IMR-90 (cell line): ENCODE measurements around the gene GFM2. TPM values are rescaled to one million over a fixed set of nuclear protein-coding genes. Genes with fewer than 3 reads are reported as not detected.

ENCODE experiments used
- ATAC-seq: fragments of 200-7000 bp; cut with Tn5 transposase; 2 replicates; pipeline ENCODE4 v1.9.1; 2020; ENCODE audit warnings: low read depth, mild to moderate bottlenecking, moderate library complexity
- BruUV-seq: library from RNA; stranded (reverse); fragments of 400-500 nt; replicated peaks from 2 replicates; lab custom pipeline; 2021; lab: Mats Ljungman, UMichigan
- CTCF ChIA-PET: fragments of 300-600 bp; formaldehyde crosslinking; extraction: SDS; loops from one replicate; lab custom pipeline; 2021; ENCODE audit warnings: antibody characterized with exemption; lab: Yijun Ruan, JAX
- POLR2A ChIA-PET: fragments of 300-600 bp; sonication (Branson Sonifier 250); formaldehyde crosslinking; loops from one replicate; lab custom pipeline; 2022; ENCODE audit warnings: antibody characterized with exemption; ENCODE audit not compliant: unreplicated experiment; lab: Charles Lee
- DNase-seq: peaks from one replicate; pipeline ENCODE4 v3.0.0; 2013
- H2AFZ ChIP-seq: replicated peaks from 2 replicates; pipeline ENCODE3; 2013; ENCODE audit warnings: low read length, mild to moderate bottlenecking; ENCODE audit not compliant: poor library complexity
- H2AK5ac ChIP-seq: 2 replicates; pipeline ENCODE4 v1.6.1; 2013; ENCODE audit warnings: low read depth, low read length, inconsistent platforms
- H2AK9ac ChIP-seq: replicated peaks from 2 replicates; pipeline ENCODE3; 2013; ENCODE audit warnings: mild to moderate bottlenecking, low read depth, low read length, moderate library complexity; ENCODE audit not compliant: poor library complexity
- H2BK120ac ChIP-seq: 2 replicates; pipeline ENCODE4 v1.6.1; 2013; ENCODE audit warnings: low read depth, low read length, inconsistent platforms
- H2BK15ac ChIP-seq: 3 replicates; pipeline ENCODE4 v1.6.1; 2013; ENCODE audit warnings: low read depth, low read length, inconsistent platforms
- H2BK20ac ChIP-seq: 2 replicates; pipeline ENCODE4 v1.6.1; 2013; ENCODE audit warnings: low read depth, mild to moderate bottlenecking, inconsistent platforms, low read length, moderate library complexity
- H2BK5ac ChIP-seq: 2 replicates; pipeline ENCODE4 v1.6.1; 2013; ENCODE audit warnings: mild to moderate bottlenecking, low read depth, low read length, inconsistent platforms; ENCODE audit not compliant: poor library complexity, severe bottlenecking
- H3K14ac ChIP-seq: replicated peaks from 2 replicates; pipeline ENCODE4 v1.6.1; 2013; ENCODE audit warnings: low read depth, low read length, inconsistent platforms
- H3K18ac ChIP-seq: 2 replicates; pipeline ENCODE4 v1.6.1; 2013; ENCODE audit warnings: low read depth, low read length, control low read depth
- H3K23ac ChIP-seq: 2 replicates; pipeline ENCODE4 v1.6.1; 2013; ENCODE audit warnings: low read depth, low read length, inconsistent platforms
- H3K27ac ChIP-seq: 2 replicates; pipeline ENCODE4 v1.5.1; 2013; ENCODE audit warnings: mild to moderate bottlenecking, control low read depth, low read length; ENCODE audit not compliant: insufficient read depth
- H3K27me3 ChIP-seq: 2 replicates; pipeline ENCODE4 v1.6.1; 2013; ENCODE audit warnings: low read length; ENCODE audit not compliant: control insufficient read depth, insufficient read depth
- H3K36me3 ChIP-seq: 2 replicates; pipeline ENCODE4 v1.6.1; 2013; ENCODE audit warnings: low read length, mixed read lengths; ENCODE audit not compliant: control insufficient read depth, insufficient read depth
- H3K4ac ChIP-seq: 2 replicates; pipeline ENCODE4 v1.6.1; 2013; ENCODE audit warnings: low read depth, low read length, inconsistent platforms
- H3K4me1 ChIP-seq: 2 replicates; pipeline ENCODE4 v1.6.1; 2013; ENCODE audit warnings: low read length, mixed read lengths; ENCODE audit not compliant: control insufficient read depth, insufficient read depth
- H3K4me2 ChIP-seq: 2 replicates; pipeline ENCODE4 v1.6.1; 2013; ENCODE audit warnings: low read depth, mild to moderate bottlenecking, control low read depth, low read length, moderate library complexity
- H3K4me3 ChIP-seq: 2 replicates; pipeline ENCODE4 v1.5.1; 2013; ENCODE audit warnings: low read depth, mild to moderate bottlenecking, control low read depth, low read length, moderate library complexity; ENCODE audit not compliant: insufficient read depth
- H3K56ac ChIP-seq: 2 replicates; pipeline ENCODE4 v1.6.1; 2013; ENCODE audit warnings: low read length, inconsistent platforms; ENCODE audit not compliant: insufficient read depth; ENCODE audit errors: extremely low read depth
- H3K79me1 ChIP-seq, 2 experiments: 2 replicates each; pipeline ENCODE4 v1.6.1; 2013; ENCODE audit warnings: low read length in 2 of 2, inconsistent platforms in 1 of 2, low read depth in 1 of 2
- H3K9ac ChIP-seq: 2 replicates; pipeline ENCODE4 v1.6.1; 2013; ENCODE audit warnings: low read depth, low read length, control low read depth
- H3K9me1 ChIP-seq: 2 replicates; pipeline ENCODE4 v1.6.1; 2013; ENCODE audit warnings: low read length, inconsistent platforms; ENCODE audit not compliant: insufficient read depth
- H3K9me3 ChIP-seq: 2 replicates; pipeline ENCODE4 v1.6.1; 2013; ENCODE audit warnings: low read length; ENCODE audit not compliant: control insufficient read depth, insufficient read depth
- H4K20me1 ChIP-seq: 2 replicates; pipeline ENCODE4 v1.6.1; 2013; ENCODE audit warnings: low read length, inconsistent platforms; ENCODE audit not compliant: insufficient read depth
- H4K5ac ChIP-seq: 2 replicates; pipeline ENCODE4 v1.6.1; 2013; ENCODE audit warnings: mild to moderate bottlenecking, low read depth, low read length, control low read depth
- H4K8ac ChIP-seq, 2 experiments: 2 replicates each; pipeline ENCODE4 v1.6.1; 2013; ENCODE audit warnings: low read depth in 2 of 2, low read length in 2 of 2, control low read depth in 1 of 2, inconsistent platforms in 1 of 2
- H4K91ac ChIP-seq: 2 replicates; pipeline ENCODE4 v1.6.1; 2013; ENCODE audit warnings: low read depth, low read length, inconsistent platforms; ENCODE audit not compliant: insufficient read depth
- NFE2L2 ChIP-seq: fragments of 150-350 bp; IDR thresholded peaks from 2 replicates; pipeline ENCODE4 v1.6.1; 2016; ENCODE audit warnings: low read depth, mild to moderate bottlenecking, low read length
- RCOR1 ChIP-seq: IDR thresholded peaks from 2 replicates; pipeline ENCODE4 v1.6.1; 2012; ENCODE audit warnings: mild to moderate bottlenecking, low read length, improper control_type of control experiment; ENCODE audit not compliant: insufficient replicate concordance
- WGBS, 2 experiments: methylation state at CpG; one replicate each; pipeline versions ENCODE4 v1.1.5 to v1.1.7; 2013; ENCODE audit warnings: missing lambda C conversion rate in 2 of 2; ENCODE audit not compliant: insufficient read length in 1 of 2; ENCODE audit errors: extremely low coverage in 2 of 2; 5-methylcytosine and 5-hydroxymethylcytosine counted together
- dilution Hi-C: fragments of 300-500 bp; cut with HindIII; formaldehyde crosslinking; loops from one replicate; pipeline ENCODE4 v1.14.3; 2018; ENCODE audit warnings: low sequenced_read_pairs; ENCODE audit not compliant: unreplicated experiment
- in situ Hi-C: fragments of 300-500 bp; cut with MboI; formaldehyde crosslinking; loops from 3 replicates; pipeline ENCODE4 v1.14.3; 2019; ENCODE audit warnings: low sequenced_read_pairs, inconsistent platforms, mixed read lengths
- intact Hi-C: fragments of 100-400 bp; cut with micrococcal nuclease; formaldehyde crosslinking; loops from 2 replicates; pipeline ENCODE4 v1.10.0; 2022
- polyA plus RNA-seq, 3 experiments: library from polyadenylated mRNA; depleted of rRNA; stranded (reverse); fragments of >200 nt; gene quantifications; 2 replicates each; pipeline ENCODE4 v1.2.3, GENCODE V29; 2012; ENCODE audit warnings: low replicate concordance in 1 of 3
- total RNA-seq: library from RNA; depleted of rRNA; stranded (reverse); fragments of >200 nt; gene quantifications from 2 replicates; pipeline ENCODE4 v1.2.3, GENCODE V29; 2012

The GFM2 gene
- total and polyA plus RNA-seq, 2 of the 4 experiments (the other 2 are of a cell fraction): 23.3 to 45.7 TPM

DNA sequence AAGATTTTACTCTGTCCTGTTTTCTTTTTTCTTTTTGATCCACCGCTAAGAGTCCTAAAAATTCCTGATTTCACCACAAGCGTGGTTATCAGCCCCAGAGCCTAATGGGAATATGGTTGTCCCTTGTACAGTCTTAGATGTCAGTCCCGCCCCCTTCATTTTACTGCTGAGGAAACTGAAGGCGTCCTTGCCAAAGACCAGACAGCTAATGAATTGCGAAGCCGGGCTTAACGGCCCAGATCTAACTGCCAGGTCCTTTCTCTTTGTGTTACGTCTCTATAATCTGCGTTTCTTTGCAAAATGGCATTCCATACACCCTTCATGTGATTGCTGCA, 629 bp upstream of the GFM2 start:
- no peaks in the 10 kb centered on the region for H3K27me3 ChIP-seq
- peak overlapping the region; percentile 79; the same call in 1 of the 2 replicates for H3K4ac ChIP-seq
- in situ Hi-C loops (loop anchor here (25.0 kb wide), 1 partner anchor 595 kb away; no protein-coding TSS in a partner anchor), intact Hi-C loops (loop anchor here (1.0 to 2.0 kb wide), 3 partner anchors 152 to 497 kb away; no protein-coding TSS in a partner anchor), dilution Hi-C loops (no loop called here)
- peak overlapping the region; percentile 81 for H3K9ac ChIP-seq
- ATAC-seq: peak; percentile 39
- no peaks in the 10 kb centered on the region for H4K20me1 ChIP-seq
- ChIA-PET POLR2A (no interaction called here), CTCF (no interaction called here)
- H3K4me2 ChIP-seq: peak overlapping the region; percentile 100
- peak overlapping the region; percentile 99 for H2AFZ ChIP-seq
- peak overlapping the region; percentile 82 for H3K4me3 ChIP-seq
- TF ChIP-seq NFE2L2: no peak
- no peak for TF ChIP-seq RCOR1
- H4K8ac ChIP-seq: peak overlapping the region; percentile 63 to 90
- peaks cover 6% of the 10 kb centered on the region; the same call in 1 of the 2 replicates for H3K4me1 ChIP-seq
- BruUV-seq: TSS peak; percentile 85
- H3K36me3 ChIP-seq: peaks cover 4% of the 10 kb centered on the region; the same call in 1 of the 2 replicates
- WGBS, 2 experiments: no CpG with 5 or more reads among the region's 9 CpGs
- peak overlapping the region; percentile 83 for H2BK5ac ChIP-seq
- H3K9me1 ChIP-seq: no peaks in the 10 kb centered on the region
- no peak overlapping the region; the same call in 1 of the 2 replicates for H2BK120ac ChIP-seq
- no peak overlapping the region for H3K18ac ChIP-seq
- H2BK15ac ChIP-seq: no peak overlapping the region
- H4K5ac ChIP-seq: peak overlapping the region; percentile 74
- H3K79me1 ChIP-seq: peaks cover 17 to 30% of the 10 kb centered on the region in 2 experiments; a peak in 3 of 4 replicates
- H2AK9ac ChIP-seq: no peak overlapping the region
- peak; percentile 42 for DNase-seq
- H3K23ac ChIP-seq: peak overlapping the region; percentile 61; the same call in 1 of the 2 replicates
- H2BK20ac ChIP-seq: no peak overlapping the region
- H2AK5ac ChIP-seq: no peak overlapping the region
- peak overlapping the region; percentile 45 for H4K91ac ChIP-seq
- peak overlapping the region; percentile 65; the same call in 1 of the 2 replicates for H3K14ac ChIP-seq
- peak overlapping the region; percentile 88; the same call in 1 of the 2 replicates for H3K27ac ChIP-seq
- H3K9me3 ChIP-seq: no peaks in the 10 kb centered on the region
- peak overlapping the region; percentile 54; the same call in 1 of the 2 replicates for H3K56ac ChIP-seq
